GM12801 (cell line): ENCODE results near the gene INPP5B.

Experiments used
- TF ChIP-seq, protein P1 (sequence below): IDR thresholded peaks from one replicate; pipeline ENCODE4 v1.5.1; 2011; ENCODE audit warnings: control low read depth; ENCODE audit not compliant: insufficient read length; ENCODE audit errors: extremely low read depth

The INPP5B gene

DNA sequence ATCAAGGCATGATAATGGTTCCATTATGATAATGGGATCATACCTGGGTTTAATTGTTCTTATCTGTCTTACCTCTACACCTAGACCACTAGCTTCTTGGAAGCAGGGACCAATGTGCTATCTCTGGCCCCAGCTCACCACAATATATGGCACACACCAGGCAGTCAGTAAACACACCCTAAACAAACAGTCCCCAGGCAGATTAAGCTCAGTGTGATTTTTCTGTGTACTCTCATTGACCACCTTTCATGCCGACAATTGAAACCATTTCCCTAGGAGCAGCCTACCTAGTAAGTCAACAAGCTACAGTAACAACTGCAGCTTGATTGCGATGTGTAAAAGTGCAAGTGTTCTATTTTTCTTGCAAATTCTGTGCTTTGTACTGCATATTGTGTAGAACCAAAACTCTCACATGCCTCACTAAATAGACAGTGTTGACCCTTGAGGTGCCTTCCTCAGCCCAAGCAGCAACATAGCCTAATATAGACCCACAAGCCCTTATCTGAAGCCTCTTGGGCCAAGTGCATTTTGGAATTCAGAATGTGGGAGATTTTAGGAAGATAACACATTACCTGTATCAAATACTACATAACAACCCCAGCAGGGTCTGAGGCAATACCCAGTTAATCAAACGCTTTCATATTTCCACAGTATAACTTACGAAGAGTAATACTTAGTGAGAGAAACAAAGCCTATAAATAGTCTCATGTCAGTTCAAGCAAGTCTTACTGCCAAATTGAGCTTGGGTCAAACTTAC is 32.0 kb downstream of the INPP5B start:
- TF ChIP-seq, protein P1, sequence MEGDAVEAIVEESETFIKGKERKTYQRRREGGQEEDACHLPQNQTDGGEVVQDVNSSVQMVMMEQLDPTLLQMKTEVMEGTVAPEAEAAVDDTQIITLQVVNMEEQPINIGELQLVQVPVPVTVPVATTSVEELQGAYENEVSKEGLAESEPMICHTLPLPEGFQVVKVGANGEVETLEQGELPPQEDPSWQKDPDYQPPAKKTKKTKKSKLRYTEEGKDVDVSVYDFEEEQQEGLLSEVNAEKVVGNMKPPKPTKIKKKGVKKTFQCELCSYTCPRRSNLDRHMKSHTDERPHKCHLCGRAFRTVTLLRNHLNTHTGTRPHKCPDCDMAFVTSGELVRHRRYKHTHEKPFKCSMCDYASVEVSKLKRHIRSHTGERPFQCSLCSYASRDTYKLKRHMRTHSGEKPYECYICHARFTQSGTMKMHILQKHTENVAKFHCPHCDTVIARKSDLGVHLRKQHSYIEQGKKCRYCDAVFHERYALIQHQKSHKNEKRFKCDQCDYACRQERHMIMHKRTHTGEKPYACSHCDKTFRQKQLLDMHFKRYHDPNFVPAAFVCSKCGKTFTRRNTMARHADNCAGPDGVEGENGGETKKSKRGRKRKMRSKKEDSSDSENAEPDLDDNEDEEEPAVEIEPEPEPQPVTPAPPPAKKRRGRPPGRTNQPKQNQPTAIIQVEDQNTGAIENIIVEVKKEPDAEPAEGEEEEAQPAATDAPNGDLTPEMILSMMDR, result no peak

DNA sequence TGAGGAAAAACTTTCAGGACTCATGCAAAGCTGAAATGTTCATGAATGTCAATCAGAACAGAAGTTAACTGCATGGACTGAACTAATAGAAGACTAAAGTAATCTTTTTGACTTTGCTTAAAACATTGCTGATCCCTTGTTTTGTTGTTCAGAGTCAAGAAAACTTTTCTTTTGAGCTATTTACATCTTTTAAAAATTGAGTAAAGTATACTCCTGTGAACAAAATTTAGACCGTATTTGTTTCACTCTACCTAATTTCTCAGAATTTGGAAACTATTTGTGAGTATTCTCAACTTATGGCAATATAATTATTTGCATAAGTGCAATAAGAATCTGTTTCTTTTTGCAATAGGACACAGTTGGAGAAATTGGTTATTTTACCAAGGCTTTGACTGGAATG is 41.1 kb downstream of the INPP5B start:
- TF ChIP-seq, protein P1, result no peak

DNA sequence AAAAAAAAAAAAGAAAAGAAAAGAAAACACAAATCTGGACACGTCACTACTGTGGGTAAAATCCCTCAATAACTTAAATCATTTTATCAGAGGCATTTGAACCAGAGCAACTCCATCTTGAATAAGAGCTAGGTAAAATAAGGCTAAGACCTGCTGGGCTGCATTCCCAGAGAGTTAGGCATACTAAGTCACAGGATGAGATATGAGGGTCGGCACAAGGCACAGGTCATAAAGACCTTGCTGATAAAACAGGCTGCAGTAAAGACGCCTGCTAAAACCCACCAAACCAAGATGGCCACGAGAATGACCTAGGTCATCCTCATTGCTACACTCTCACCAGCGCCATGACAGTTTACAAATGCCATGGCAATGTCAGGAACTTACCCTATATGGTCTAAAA is 43.9 kb downstream of the INPP5B start:
- TF ChIP-seq, protein P1, result no peak

DNA sequence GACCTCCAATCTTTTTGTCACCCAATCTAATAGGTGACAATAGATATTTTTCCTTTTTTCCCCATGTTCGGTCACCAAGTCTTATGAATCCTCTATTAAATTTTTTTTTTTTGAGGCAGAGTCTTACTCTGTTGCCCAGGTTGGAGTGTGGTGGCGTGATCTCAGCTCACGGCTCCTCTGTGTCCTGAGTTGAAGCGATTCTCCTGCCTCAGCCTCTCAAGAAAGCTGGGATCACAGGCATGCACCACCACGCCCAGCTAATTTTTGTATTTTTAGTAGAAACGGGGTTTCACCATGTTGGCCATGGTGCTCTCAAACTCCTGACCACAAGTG is 45.0 kb downstream of the INPP5B start:
- TF ChIP-seq, protein P1, result no peak

DNA sequence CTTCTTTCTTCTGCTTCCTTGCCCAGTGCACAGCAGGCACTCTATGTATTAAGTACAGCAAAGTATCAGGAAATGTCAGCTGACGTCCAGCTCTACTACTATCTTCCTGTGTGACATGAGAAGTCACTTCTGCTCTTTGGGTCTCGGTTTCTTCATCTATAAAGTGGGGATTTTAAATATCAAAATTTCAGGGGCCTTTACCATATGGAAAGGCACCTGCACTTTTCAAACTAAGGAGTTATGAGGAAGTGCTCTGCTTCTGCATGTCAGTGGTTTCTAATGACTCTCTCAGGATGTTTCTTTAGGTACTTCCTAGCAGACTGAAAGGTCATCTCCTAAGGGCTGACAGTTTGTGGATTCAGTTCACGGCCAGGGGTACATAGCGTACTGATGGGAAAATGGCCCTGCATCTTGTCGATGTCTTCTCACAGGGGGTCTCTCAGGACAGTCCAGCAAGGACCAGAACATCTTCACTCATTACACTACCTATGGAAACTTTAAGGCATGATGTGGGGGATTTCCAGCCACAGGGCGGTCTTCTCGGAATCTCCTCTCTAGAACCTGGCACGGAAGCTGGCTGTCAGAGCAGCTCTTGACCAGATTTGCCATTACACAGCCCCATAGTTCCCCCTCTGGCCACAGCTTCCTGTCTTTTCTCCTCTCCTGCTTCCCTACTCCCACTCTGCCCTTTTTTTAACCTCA is 45.5 kb downstream of the INPP5B start:
- TF ChIP-seq, protein P1, result no peak

DNA sequence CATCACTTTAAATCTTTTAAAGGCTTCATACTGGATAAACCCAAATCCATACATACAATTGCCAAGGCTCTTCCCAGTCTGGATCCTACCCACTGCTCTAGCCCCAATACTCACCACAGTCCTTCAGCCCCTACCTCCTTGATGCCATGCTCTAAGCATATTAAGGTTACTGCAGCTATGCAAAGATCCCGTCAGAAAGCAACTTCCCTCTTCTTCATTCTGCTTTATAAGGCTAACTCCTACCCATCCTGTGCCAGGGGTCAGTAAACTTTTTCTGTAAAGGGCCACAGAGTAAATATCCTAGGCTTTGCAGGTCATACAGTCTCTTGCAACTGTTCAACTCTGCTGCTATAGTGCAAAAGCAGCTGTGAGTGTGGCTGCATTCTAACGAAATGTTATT is 53.2 kb downstream of the INPP5B start:
- TF ChIP-seq, protein P1, result no peak

DNA sequence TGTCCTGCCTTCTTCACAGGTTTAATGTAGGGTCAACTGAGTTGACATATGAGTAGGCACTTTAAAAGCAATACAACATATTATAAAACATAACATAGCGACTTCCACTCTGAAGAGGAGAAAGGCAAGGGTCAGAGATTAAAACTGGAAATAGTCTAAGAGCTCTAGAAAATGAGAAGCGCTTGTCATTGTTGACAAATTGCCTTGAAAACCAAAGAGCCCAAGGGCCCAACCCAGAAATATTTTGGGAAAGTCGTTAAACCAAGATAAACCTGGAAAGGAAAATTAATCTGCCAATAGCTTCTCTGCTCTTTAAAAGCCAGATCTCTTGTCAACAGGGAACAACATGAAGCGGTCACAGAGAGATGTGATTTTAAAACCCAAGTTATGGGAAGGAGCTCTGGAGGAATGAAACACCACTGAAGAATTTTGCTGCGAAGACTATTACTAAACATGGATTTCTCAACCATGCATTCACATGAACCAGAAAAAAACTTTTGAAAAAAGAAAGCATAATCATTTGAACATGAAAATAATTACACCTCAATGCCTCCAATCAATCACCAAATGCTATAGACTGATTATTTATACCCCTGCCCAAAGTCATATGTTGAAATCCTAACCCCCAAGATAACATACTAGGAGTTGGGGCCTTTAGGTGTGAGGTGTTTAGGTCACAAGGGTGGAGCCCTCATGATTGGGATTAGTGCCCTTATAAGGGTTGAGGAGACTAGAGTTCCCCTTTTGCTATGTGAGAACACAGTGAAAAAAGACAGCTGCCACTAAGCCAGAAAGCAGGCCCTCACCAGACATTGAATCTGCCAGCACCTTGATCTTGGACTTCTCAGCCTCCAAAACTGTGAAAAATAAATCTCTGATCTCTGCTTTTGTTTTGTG is 54.5 kb downstream of the INPP5B start:
- TF ChIP-seq, protein P1, result no peak
